IMR-90 (cell line): ENCODE results near the gene GUCD1. TPM values are rescaled to one million over a fixed set of nuclear protein-coding genes. Genes with fewer than 3 reads are reported as not detected.

Experiments
- ATAC-seq: fragments of 200-7000 bp; cut with Tn5 transposase; 2 replicates; pipeline ENCODE4 v1.9.1; 2020; ENCODE audit warnings: low read depth, mild to moderate bottlenecking, moderate library complexity
- BruUV-seq: library from RNA; stranded (reverse); fragments of 400-500 nt; replicated peaks from 2 replicates; lab custom pipeline; 2021; lab: Mats Ljungman, UMichigan
- CTCF ChIA-PET: fragments of 300-600 bp; formaldehyde crosslinking; extraction: SDS; loops from one replicate; lab custom pipeline; 2021; ENCODE audit warnings: antibody characterized with exemption; lab: Yijun Ruan, JAX
- POLR2A ChIA-PET: fragments of 300-600 bp; sonication (Branson Sonifier 250); formaldehyde crosslinking; loops from one replicate; lab custom pipeline; 2022; ENCODE audit warnings: antibody characterized with exemption; ENCODE audit not compliant: unreplicated experiment; lab: Charles Lee
- DNase-seq: peaks from one replicate; pipeline ENCODE4 v3.0.0; 2013
- H2AFZ ChIP-seq: replicated peaks from 2 replicates; pipeline ENCODE3; 2013; ENCODE audit warnings: low read length, mild to moderate bottlenecking; ENCODE audit not compliant: poor library complexity
- H2AK5ac ChIP-seq: 2 replicates; pipeline ENCODE4 v1.6.1; 2013; ENCODE audit warnings: low read depth, low read length, inconsistent platforms
- H2AK9ac ChIP-seq: replicated peaks from 2 replicates; pipeline ENCODE3; 2013; ENCODE audit warnings: mild to moderate bottlenecking, low read depth, low read length, moderate library complexity; ENCODE audit not compliant: poor library complexity
- H2BK120ac ChIP-seq: 2 replicates; pipeline ENCODE4 v1.6.1; 2013; ENCODE audit warnings: low read depth, low read length, inconsistent platforms
- H2BK15ac ChIP-seq: 3 replicates; pipeline ENCODE4 v1.6.1; 2013; ENCODE audit warnings: low read depth, low read length, inconsistent platforms
- H2BK20ac ChIP-seq: 2 replicates; pipeline ENCODE4 v1.6.1; 2013; ENCODE audit warnings: low read depth, mild to moderate bottlenecking, inconsistent platforms, low read length, moderate library complexity
- H2BK5ac ChIP-seq: 2 replicates; pipeline ENCODE4 v1.6.1; 2013; ENCODE audit warnings: mild to moderate bottlenecking, low read depth, low read length, inconsistent platforms; ENCODE audit not compliant: poor library complexity, severe bottlenecking
- H3K14ac ChIP-seq: replicated peaks from 2 replicates; pipeline ENCODE4 v1.6.1; 2013; ENCODE audit warnings: low read depth, low read length, inconsistent platforms
- H3K18ac ChIP-seq: 2 replicates; pipeline ENCODE4 v1.6.1; 2013; ENCODE audit warnings: low read depth, low read length, control low read depth
- H3K23ac ChIP-seq: 2 replicates; pipeline ENCODE4 v1.6.1; 2013; ENCODE audit warnings: low read depth, low read length, inconsistent platforms
- H3K27ac ChIP-seq: 2 replicates; pipeline ENCODE4 v1.5.1; 2013; ENCODE audit warnings: mild to moderate bottlenecking, control low read depth, low read length; ENCODE audit not compliant: insufficient read depth
- H3K27me3 ChIP-seq: 2 replicates; pipeline ENCODE4 v1.6.1; 2013; ENCODE audit warnings: low read length; ENCODE audit not compliant: control insufficient read depth, insufficient read depth
- H3K36me3 ChIP-seq: 2 replicates; pipeline ENCODE4 v1.6.1; 2013; ENCODE audit warnings: low read length, mixed read lengths; ENCODE audit not compliant: control insufficient read depth, insufficient read depth
- H3K4ac ChIP-seq: 2 replicates; pipeline ENCODE4 v1.6.1; 2013; ENCODE audit warnings: low read depth, low read length, inconsistent platforms
- H3K4me1 ChIP-seq: 2 replicates; pipeline ENCODE4 v1.6.1; 2013; ENCODE audit warnings: low read length, mixed read lengths; ENCODE audit not compliant: control insufficient read depth, insufficient read depth
- H3K4me2 ChIP-seq: 2 replicates; pipeline ENCODE4 v1.6.1; 2013; ENCODE audit warnings: low read depth, mild to moderate bottlenecking, control low read depth, low read length, moderate library complexity
- H3K4me3 ChIP-seq: 2 replicates; pipeline ENCODE4 v1.5.1; 2013; ENCODE audit warnings: low read depth, mild to moderate bottlenecking, control low read depth, low read length, moderate library complexity; ENCODE audit not compliant: insufficient read depth
- H3K56ac ChIP-seq: 2 replicates; pipeline ENCODE4 v1.6.1; 2013; ENCODE audit warnings: low read length, inconsistent platforms; ENCODE audit not compliant: insufficient read depth; ENCODE audit errors: extremely low read depth
- H3K79me1 ChIP-seq, 2 experiments: 2 replicates each; pipeline ENCODE4 v1.6.1; 2013; ENCODE audit warnings: low read length in 2 of 2, inconsistent platforms in 1 of 2, low read depth in 1 of 2
- H3K9ac ChIP-seq: 2 replicates; pipeline ENCODE4 v1.6.1; 2013; ENCODE audit warnings: low read depth, low read length, control low read depth
- H3K9me1 ChIP-seq: 2 replicates; pipeline ENCODE4 v1.6.1; 2013; ENCODE audit warnings: low read length, inconsistent platforms; ENCODE audit not compliant: insufficient read depth
- H3K9me3 ChIP-seq: 2 replicates; pipeline ENCODE4 v1.6.1; 2013; ENCODE audit warnings: low read length; ENCODE audit not compliant: control insufficient read depth, insufficient read depth
- H4K20me1 ChIP-seq: 2 replicates; pipeline ENCODE4 v1.6.1; 2013; ENCODE audit warnings: low read length, inconsistent platforms; ENCODE audit not compliant: insufficient read depth
- H4K5ac ChIP-seq: 2 replicates; pipeline ENCODE4 v1.6.1; 2013; ENCODE audit warnings: mild to moderate bottlenecking, low read depth, low read length, control low read depth
- H4K8ac ChIP-seq, 2 experiments: 2 replicates each; pipeline ENCODE4 v1.6.1; 2013; ENCODE audit warnings: low read depth in 2 of 2, low read length in 2 of 2, control low read depth in 1 of 2, inconsistent platforms in 1 of 2
- H4K91ac ChIP-seq: 2 replicates; pipeline ENCODE4 v1.6.1; 2013; ENCODE audit warnings: low read depth, low read length, inconsistent platforms; ENCODE audit not compliant: insufficient read depth
- WGBS, 2 experiments: methylation state at CpG; one replicate each; pipeline versions ENCODE4 v1.1.5 to v1.1.7; 2013; ENCODE audit warnings: missing lambda C conversion rate in 2 of 2; ENCODE audit not compliant: insufficient read length in 1 of 2; ENCODE audit errors: extremely low coverage in 2 of 2; 5-methylcytosine and 5-hydroxymethylcytosine counted together
- dilution Hi-C: fragments of 300-500 bp; cut with HindIII; formaldehyde crosslinking; loops from one replicate; pipeline ENCODE4 v1.14.3; 2018; ENCODE audit warnings: low sequenced_read_pairs; ENCODE audit not compliant: unreplicated experiment
- in situ Hi-C: fragments of 300-500 bp; cut with MboI; formaldehyde crosslinking; loops from 3 replicates; pipeline ENCODE4 v1.14.3; 2019; ENCODE audit warnings: low sequenced_read_pairs, inconsistent platforms, mixed read lengths
- intact Hi-C: fragments of 100-400 bp; cut with micrococcal nuclease; formaldehyde crosslinking; loops from 2 replicates; pipeline ENCODE4 v1.10.0; 2022
- polyA plus RNA-seq, 3 experiments: library from polyadenylated mRNA; depleted of rRNA; stranded (reverse); fragments of >200 nt; gene quantifications; 2 replicates each; pipeline ENCODE4 v1.2.3, GENCODE V29; 2012; ENCODE audit warnings: low replicate concordance in 1 of 3
- total RNA-seq: library from RNA; depleted of rRNA; stranded (reverse); fragments of >200 nt; gene quantifications from 2 replicates; pipeline ENCODE4 v1.2.3, GENCODE V29; 2012
- TF ChIP-seq, protein P1 (sequence below): fragments of 150-350 bp; IDR thresholded peaks from 2 replicates; pipeline ENCODE4 v1.6.1; 2016; ENCODE audit warnings: low read depth, mild to moderate bottlenecking, low read length, moderate library complexity, borderline replicate concordance
- TF ChIP-seq, protein P2 (sequence below): conservative IDR thresholded peaks from 2 replicates; pipeline ENCODE4 v1.5.1; 2012; ENCODE audit warnings: mild to moderate bottlenecking, low read depth, low read length, improper control_type of control experiment

The GUCD1 gene
- total and polyA plus RNA-seq, 2 of the 4 experiments (the other 2 are of a cell fraction): 97.6 to 143 TPM

DNA sequence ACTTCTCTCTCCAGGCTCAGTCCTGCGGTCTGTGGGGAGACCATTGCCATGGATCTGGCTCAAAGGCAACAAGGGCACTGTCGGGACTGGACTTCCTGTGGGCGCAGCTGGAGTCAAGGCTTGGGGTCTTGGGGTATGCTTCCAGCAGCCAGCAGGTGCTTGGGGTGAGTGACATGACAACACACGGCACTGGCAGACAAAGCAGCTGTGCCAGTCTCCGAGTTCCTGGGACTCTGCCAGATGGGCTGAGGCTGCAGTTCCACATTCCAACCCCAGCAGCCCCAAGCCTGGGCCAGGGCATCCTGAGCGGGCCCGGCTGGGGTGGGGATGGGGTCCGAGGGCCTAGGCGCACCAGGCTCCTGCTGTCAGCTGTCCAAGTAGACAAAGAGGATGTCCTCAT, 12.3 kb downstream of the GUCD1 start:
- peaks cover 60% of the 10 kb centered on the region for H3K36me3 ChIP-seq
- in situ Hi-C loops: no loop called here
- no CpG with 5 or more reads among the region's 9 CpGs for WGBS, 2 experiments
- no peak overlapping the region for H3K4me2 ChIP-seq
- peaks cover 2% of the 10 kb centered on the region; the same call in 1 of the 2 replicates for H3K4me1 ChIP-seq
- H3K27me3 ChIP-seq: no peaks in the 10 kb centered on the region
- H2BK5ac ChIP-seq: no peak overlapping the region
- H3K27ac ChIP-seq: no peak overlapping the region
- POLR2A ChIA-PET: no interaction called here
- no TSS peak for BruUV-seq
- peaks cover 12% of the 10 kb centered on the region; the same call in 1 of the 2 replicates for H4K20me1 ChIP-seq
- no peak overlapping the region for H2AK5ac ChIP-seq
- dilution Hi-C loops: no loop called here
- no peak overlapping the region for H3K4ac ChIP-seq
- peaks cover 6 to 38% of the 10 kb centered on the region in 2 experiments; a peak in 3 of 4 replicates for H3K79me1 ChIP-seq
- H3K9me3 ChIP-seq: no peaks in the 10 kb centered on the region
- H2BK15ac ChIP-seq: no peak overlapping the region
- peaks cover 6% of the 10 kb centered on the region; the same call in 1 of the 2 replicates for H3K9me1 ChIP-seq
- no peak overlapping the region for H3K23ac ChIP-seq
- no peak overlapping the region for H2AK9ac ChIP-seq
- H2AFZ ChIP-seq: no peak overlapping the region
- no peak for ATAC-seq
- H2BK20ac ChIP-seq: no peak overlapping the region
- no peak overlapping the region for H3K56ac ChIP-seq
- no peak overlapping the region for H3K18ac ChIP-seq
- no peak overlapping the region for H3K14ac ChIP-seq
- no peak overlapping the region for H3K9ac ChIP-seq
- no peak for DNase-seq
- no peak overlapping the region for H3K4me3 ChIP-seq
- intact Hi-C loops: no loop called here
- H4K91ac ChIP-seq: no peak overlapping the region
- H2BK120ac ChIP-seq: no peak overlapping the region
- TF ChIP-seq, protein P1, sequence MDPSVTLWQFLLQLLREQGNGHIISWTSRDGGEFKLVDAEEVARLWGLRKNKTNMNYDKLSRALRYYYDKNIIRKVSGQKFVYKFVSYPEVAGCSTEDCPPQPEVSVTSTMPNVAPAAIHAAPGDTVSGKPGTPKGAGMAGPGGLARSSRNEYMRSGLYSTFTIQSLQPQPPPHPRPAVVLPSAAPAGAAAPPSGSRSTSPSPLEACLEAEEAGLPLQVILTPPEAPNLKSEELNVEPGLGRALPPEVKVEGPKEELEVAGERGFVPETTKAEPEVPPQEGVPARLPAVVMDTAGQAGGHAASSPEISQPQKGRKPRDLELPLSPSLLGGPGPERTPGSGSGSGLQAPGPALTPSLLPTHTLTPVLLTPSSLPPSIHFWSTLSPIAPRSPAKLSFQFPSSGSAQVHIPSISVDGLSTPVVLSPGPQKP: no peak
- TF ChIP-seq, protein P2, sequence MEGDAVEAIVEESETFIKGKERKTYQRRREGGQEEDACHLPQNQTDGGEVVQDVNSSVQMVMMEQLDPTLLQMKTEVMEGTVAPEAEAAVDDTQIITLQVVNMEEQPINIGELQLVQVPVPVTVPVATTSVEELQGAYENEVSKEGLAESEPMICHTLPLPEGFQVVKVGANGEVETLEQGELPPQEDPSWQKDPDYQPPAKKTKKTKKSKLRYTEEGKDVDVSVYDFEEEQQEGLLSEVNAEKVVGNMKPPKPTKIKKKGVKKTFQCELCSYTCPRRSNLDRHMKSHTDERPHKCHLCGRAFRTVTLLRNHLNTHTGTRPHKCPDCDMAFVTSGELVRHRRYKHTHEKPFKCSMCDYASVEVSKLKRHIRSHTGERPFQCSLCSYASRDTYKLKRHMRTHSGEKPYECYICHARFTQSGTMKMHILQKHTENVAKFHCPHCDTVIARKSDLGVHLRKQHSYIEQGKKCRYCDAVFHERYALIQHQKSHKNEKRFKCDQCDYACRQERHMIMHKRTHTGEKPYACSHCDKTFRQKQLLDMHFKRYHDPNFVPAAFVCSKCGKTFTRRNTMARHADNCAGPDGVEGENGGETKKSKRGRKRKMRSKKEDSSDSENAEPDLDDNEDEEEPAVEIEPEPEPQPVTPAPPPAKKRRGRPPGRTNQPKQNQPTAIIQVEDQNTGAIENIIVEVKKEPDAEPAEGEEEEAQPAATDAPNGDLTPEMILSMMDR: no peak
- H4K8ac ChIP-seq: no peak overlapping the region
- no peak overlapping the region for H4K5ac ChIP-seq
- CTCF ChIA-PET: no interaction called here
